HG03039 (cell line): ENCODE data around the gene TEKT5.
"Not testable (repeated sequence)": the region's sequence is repeated elsewhere in the genome, so short reads cannot be mapped to it uniquely, and the experiment has no call there.

Experiments
- ATAC-seq: cut with Tn5 transposase; IDR thresholded peaks from one replicate; pipeline ENCODE4 v1.9.1; 2021; ENCODE audit warnings: mild to moderate bottlenecking, moderate library complexity; ENCODE audit not compliant: unreplicated experiment

The TEKT5 gene

GRCh38 chr16:10660950-10661635 is 33.6 kb downstream of the TEKT5 start:
- ATAC-seq, result no peak

- no peak for ATAC-seq
Measured at GRCh38 chr16:10658943-10659342, 35.8 kb downstream of the TEKT5 start.

GRCh38 chr16:10657925-10658324 is 36.8 kb downstream of the TEKT5 start:
- no peak for ATAC-seq

- no peak for ATAC-seq
Measured at GRCh38 chr16:10656618-10657017, 38.1 kb downstream of the TEKT5 start.

GRCh38 chr16:10655415-10655977 is 39.2 kb downstream of the TEKT5 start:
- ATAC-seq, result no peak

- no peak for ATAC-seq
Measured at GRCh38 chr16:10654592-10655414, 39.9 kb downstream of the TEKT5 start.

- ATAC-seq, result no peak
Measured at GRCh38 chr16:10652730-10653590, 41.8 kb downstream of the TEKT5 start.

GRCh38 chr16:10649098-10649497 is 45.6 kb downstream of the TEKT5 start:
- not testable (repeated sequence) for ATAC-seq

- no peak for ATAC-seq
Measured at GRCh38 chr16:10647721-10648296, 46.9 kb downstream of the TEKT5 start.

- no peak for ATAC-seq
Measured at GRCh38 chr16:10647264-10647720, 47.4 kb downstream of the TEKT5 start.

GRCh38 chr16:10646581-10647263 is 48.0 kb downstream of the TEKT5 start:
- no peak for ATAC-seq

GRCh38 chr16:10646228-10646580 is 48.5 kb downstream of the TEKT5 start:
- no peak for ATAC-seq

- ATAC-seq, result no peak
Measured at GRCh38 chr16:10644092-10644491, 50.6 kb downstream of the TEKT5 start.

- ATAC-seq, result no peak
Measured at GRCh38 chr16:10642964-10643363, 51.8 kb downstream of the TEKT5 start.

GRCh38 chr16:10641953-10642949 is 52.5 kb downstream of the TEKT5 start:
- no peak for ATAC-seq

- ATAC-seq, result no peak
Measured at GRCh38 chr16:10641555-10641952, 53.2 kb downstream of the TEKT5 start.

- no peak for ATAC-seq
Measured at GRCh38 chr16:10640934-10641333, 53.8 kb downstream of the TEKT5 start.

- ATAC-seq, result no peak
Measured at GRCh38 chr16:10638101-10638500, 56.6 kb downstream of the TEKT5 start.
